ENCODE measurements around the gene HS3ST4. TPM values are rescaled to one million over a fixed set of nuclear protein-coding genes. Genes with fewer than 3 reads are reported as not detected.

Gene HS3ST4
- total and polyA plus RNA-seq, 8 donors = 0.09 to 0.11 (median 0.11) TPM; not detected in 4

DNA sequence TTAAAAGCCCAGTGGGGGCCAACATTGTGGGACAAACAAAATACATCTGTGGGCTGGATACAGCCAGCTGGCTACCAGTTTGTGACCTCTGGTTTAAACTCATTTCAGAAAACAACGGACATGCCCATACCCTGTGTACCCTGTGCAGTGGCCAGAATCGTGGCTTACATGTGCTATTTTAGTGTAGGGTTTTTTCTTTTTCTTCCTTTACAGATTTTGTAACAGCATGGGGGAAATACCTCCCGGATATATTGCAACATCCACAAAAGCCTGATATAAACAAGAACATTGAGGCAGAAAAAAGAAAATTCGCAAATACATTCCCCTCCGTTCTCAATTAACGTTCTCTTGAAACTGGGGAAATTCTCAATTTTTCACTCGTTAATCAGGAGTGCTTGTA lies 7.3 kb downstream of the HS3ST4 start:
- H3K4me3 ChIP-seq = no peak overlapping the region
- intact Hi-C loops (cut with DNase I) = no loop called here
- no peaks in the 10 kb centered on the region for H3K9me3 ChIP-seq
- no peak for ATAC-seq
- no peak for DNase-seq
- no peak overlapping the region for H3K27ac ChIP-seq
- TF ChIP-seq, protein P1, sequence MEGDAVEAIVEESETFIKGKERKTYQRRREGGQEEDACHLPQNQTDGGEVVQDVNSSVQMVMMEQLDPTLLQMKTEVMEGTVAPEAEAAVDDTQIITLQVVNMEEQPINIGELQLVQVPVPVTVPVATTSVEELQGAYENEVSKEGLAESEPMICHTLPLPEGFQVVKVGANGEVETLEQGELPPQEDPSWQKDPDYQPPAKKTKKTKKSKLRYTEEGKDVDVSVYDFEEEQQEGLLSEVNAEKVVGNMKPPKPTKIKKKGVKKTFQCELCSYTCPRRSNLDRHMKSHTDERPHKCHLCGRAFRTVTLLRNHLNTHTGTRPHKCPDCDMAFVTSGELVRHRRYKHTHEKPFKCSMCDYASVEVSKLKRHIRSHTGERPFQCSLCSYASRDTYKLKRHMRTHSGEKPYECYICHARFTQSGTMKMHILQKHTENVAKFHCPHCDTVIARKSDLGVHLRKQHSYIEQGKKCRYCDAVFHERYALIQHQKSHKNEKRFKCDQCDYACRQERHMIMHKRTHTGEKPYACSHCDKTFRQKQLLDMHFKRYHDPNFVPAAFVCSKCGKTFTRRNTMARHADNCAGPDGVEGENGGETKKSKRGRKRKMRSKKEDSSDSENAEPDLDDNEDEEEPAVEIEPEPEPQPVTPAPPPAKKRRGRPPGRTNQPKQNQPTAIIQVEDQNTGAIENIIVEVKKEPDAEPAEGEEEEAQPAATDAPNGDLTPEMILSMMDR (IDR thresholded peaks at IDR 0.05) = no peak
- H3K36me3 ChIP-seq = no peaks in the 10 kb centered on the region
- H3K27me3 ChIP-seq = peaks cover 13 to 68% of the 10 kb centered on the region in 2 donors
- no peaks in the 10 kb centered on the region for H3K4me1 ChIP-seq

DNA sequence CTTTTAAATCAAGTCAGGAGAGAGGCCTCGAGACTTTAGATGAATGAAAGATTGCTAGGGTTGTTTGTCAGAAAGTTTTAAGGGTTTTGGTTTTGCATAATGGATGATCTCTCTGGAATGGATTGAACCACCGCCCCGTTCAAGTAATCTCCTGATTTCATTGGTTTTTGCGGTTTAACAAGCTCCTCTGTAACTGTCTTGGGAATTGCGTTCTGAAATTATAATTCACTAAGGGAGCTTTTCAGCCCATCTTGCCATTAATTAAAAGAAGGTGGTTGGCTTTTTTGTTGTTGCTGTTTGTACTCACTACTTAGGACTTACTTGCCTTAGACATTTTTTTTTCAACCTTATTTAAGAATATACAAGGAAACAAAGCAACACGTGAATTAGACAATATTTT lies 8.8 kb downstream of the HS3ST4 start:
- Histone ChIP-seq H3K9me3 (no peaks in the 10 kb centered on the region), H3K27me3 (peaks cover 3 to 53% of the 10 kb centered on the region in 2 donors), H3K36me3 (no peaks in the 10 kb centered on the region), H3K4me3 (no peak overlapping the region), H3K4me1 (no peaks in the 10 kb centered on the region), H3K27ac (no peak overlapping the region)
- ATAC-seq (no peak), DNase-seq (no peak)
- TF ChIP-seq, protein P1 (IDR thresholded peaks at IDR 0.05) = no peak
- intact Hi-C loops (cut with DNase I) = no loop called here

DNA sequence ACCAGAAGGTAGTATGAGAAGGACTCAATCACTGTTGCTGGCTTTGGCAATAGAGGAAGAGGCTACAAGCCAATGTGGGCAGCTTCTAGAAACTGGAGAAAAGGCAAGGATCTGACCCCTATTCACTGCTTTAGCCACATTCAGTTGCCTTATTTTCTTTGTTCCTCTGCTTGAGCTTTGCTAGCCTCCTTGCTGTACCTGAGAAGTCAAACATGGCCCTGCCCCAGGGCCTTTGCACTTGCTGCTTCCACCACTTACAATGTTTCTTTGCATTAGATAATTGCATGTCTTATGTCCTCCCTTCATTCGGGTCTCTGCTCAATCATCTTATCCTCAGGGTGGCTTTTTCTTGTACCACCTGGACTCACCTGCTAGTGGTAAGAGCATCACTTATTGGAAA lies 15.8 kb downstream of the HS3ST4 start:
- TF ChIP-seq, protein P1 (IDR thresholded peaks at IDR 0.05) = no peak
- Histone ChIP-seq H3K4me3 (no peak overlapping the region), H3K27ac (no peak overlapping the region), H3K36me3 (no peaks in the 10 kb centered on the region), H3K4me1 (no peaks in the 10 kb centered on the region), H3K9me3 (peaks cover 0 to 4% of the 10 kb centered on the region in 2 donors), H3K27me3 (peaks cover 0 to 6% of the 10 kb centered on the region in 2 donors)
- DNase-seq (no peak), ATAC-seq (no peak)
- intact Hi-C loops (cut with DNase I) = no loop called here

DNA sequence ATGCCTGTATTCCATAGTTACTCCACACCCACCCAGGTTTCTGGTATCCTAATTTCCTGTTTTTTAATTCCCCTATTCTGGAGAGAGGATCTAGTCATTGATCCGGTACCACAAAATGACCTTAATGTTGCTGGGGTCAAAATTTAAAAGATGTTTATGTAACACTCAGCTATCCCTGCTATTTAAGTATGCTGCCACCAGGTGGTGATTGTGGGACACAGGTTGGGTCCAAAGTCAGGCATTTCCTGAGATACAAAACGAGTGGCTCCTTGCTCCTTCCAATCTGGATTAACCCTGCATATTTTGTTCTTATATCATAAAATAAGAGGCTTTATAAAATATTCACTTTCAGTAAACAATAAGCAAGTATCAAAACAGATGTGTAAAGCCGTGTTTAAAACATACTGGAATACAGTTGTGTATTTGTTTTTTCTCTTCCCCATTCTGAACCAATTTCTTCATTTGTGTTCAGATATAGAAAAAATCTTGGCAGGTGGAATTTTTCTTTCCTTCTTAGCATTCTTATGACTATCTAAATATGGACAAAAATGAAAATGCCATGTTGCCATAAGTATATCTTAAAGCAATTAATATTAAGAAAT lies 16.3 kb downstream of the HS3ST4 start:
- H3K4me1 ChIP-seq = no peaks in the 10 kb centered on the region
- ATAC-seq (peak; percentile 43), DNase-seq (no peak)
- intact Hi-C loops (cut with DNase I) = no loop called here
- no peak overlapping the region for H3K4me3 ChIP-seq
- peaks cover 0 to 4% of the 10 kb centered on the region in 2 donors for H3K9me3 ChIP-seq
- H3K36me3 ChIP-seq = no peaks in the 10 kb centered on the region
- no peak overlapping the region for H3K27ac ChIP-seq
- TF ChIP-seq, protein P1 (IDR thresholded peaks at IDR 0.05) = peak in 1 of 2 donors; percentile 31
- H3K27me3 ChIP-seq = peaks cover 0 to under 1% of the 10 kb centered on the region in 2 donors

DNA sequence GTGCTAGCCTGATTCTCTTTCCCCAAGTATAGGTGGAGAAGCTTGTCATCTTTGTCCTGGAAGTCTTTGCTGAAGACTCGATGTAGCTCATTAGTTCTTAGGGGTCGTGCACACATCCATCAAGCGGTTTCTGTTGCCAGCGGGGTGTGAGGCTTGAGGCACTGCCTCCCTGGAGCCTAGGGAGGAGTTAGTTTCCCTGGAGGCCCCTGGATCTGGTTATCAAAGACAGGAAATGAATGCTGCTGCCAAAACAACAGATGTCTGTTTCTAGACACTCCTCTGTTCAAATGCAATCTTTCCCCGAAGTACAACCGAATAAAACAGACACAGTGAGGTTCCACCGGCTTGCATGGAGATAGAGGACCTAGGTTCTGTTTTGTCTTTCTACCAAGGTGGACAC lies 17.5 kb downstream of the HS3ST4 start:
- H3K27me3 ChIP-seq = no peaks in the 10 kb centered on the region
- DNase-seq (no peak), ATAC-seq (no peak)
- H3K9me3 ChIP-seq = peaks cover 0 to 4% of the 10 kb centered on the region in 2 donors
- intact Hi-C loops (cut with DNase I) = no loop called here
- no peaks in the 10 kb centered on the region for H3K4me1 ChIP-seq
- H3K27ac ChIP-seq = no peak overlapping the region
- no peaks in the 10 kb centered on the region for H3K36me3 ChIP-seq
- TF ChIP-seq, protein P1 (IDR thresholded peaks at IDR 0.05) = no peak
- no peak overlapping the region for H3K4me3 ChIP-seq
